Heart right ventricle (tissue), 16 donors: ENCODE results near the gene HAGHL. TPM values are rescaled to one million over a fixed set of nuclear protein-coding genes. Genes with fewer than 3 reads are reported as not detected.
A peak's percentile ranks its signal among the peaks of the same experiment; 100 is the strongest.

Experiments
- ATAC-seq, 8 donors: fragments of 200-7000 bp; cut with Tn5 transposase; one replicate each; pipeline ENCODE4 v1.9.1; 2020; ENCODE audit warnings: mild to moderate bottlenecking in 8 of 8, moderate library complexity in 8 of 8, moderate number of reproducible peaks in 1 of 8
- DNase-seq, 2 donors: peaks; one replicate each; pipeline ENCODE4 v3.0.0-alpha.2; 2020
- H3K27ac ChIP-seq, 10 donors: fragments of 200-600 bp; sonication (generic) in 2 of 10; one replicate each; pipeline versions ENCODE4 v1.5.0 to v1.8.0; 2020 to 2022; ENCODE audit warnings: mild to moderate bottlenecking in 3 of 10
- H3K27me3 ChIP-seq, 7 donors: fragments of 200-600 bp; one replicate each; pipeline ENCODE4 v1.8.0; 2021 to 2022; ENCODE audit warnings: mild to moderate bottlenecking in 2 of 7
- H3K36me3 ChIP-seq, 9 donors: fragments of 200-600 bp; sonication (generic) in 1 of 9; one replicate each; pipeline versions ENCODE4 v1.5.0 to v1.8.0; 2020 to 2022; ENCODE audit warnings: mild to moderate bottlenecking in 2 of 9
- H3K4me1 ChIP-seq, 9 donors: fragments of 200-600 bp; sonication (generic) in 1 of 9; one replicate each; pipeline versions ENCODE4 v1.5.0 to v1.8.0; 2020 to 2022; ENCODE audit warnings: mild to moderate bottlenecking in 4 of 9
- H3K4me3 ChIP-seq, 10 donors: fragments of 200-600 bp; sonication (generic) in 2 of 10; one replicate each; pipeline versions ENCODE4 v1.5.0 to v1.8.0; 2020 to 2022; ENCODE audit warnings: mild to moderate bottlenecking in 7 of 10, moderate library complexity in 2 of 10
- H3K9me3 ChIP-seq, 11 donors: fragments of 200-600 bp in 10 of 11; sonication (generic) in 2 of 11; one replicate each; pipeline versions ENCODE4 v1.5.0 to v1.8.0; 2013 to 2022; ENCODE audit warnings: mild to moderate bottlenecking in 2 of 11, control low read depth in 1 of 11, moderate library complexity in 1 of 11
- WGBS, 2 donors: extraction: QIAGEN DNeasy Blood & Tissue Kit; methylation state at CpG; one replicate each; pipeline ENCODE4 v1.1.7; 2013; ENCODE audit warnings: inconsistent platforms in 1 of 2; 5-methylcytosine and 5-hydroxymethylcytosine counted together
- intact Hi-C, 10 donors: fragments of 100-400 bp; cut with DNase I; formaldehyde crosslinking; loops; one replicate each; pipeline versions ENCODE4 v1.11.1 to v1.14.2; 2022
- polyA plus RNA-seq, 2 donors: library from polyadenylated mRNA; stranded (reverse); fragments of 200-250 nt; gene quantifications; one replicate each; pipeline ENCODE4 v1.2.3, GENCODE V29; 2013
- total RNA-seq, 10 donors: library from RNA; stranded (reverse); fragmentation: NEBNext Ultra II Directional in 3 of 10; extraction: Animal tissue kit (Norgen Biotek cat#: 25700) in 3 of 10; gene quantifications; one replicate each; pipeline versions ENCODE4 v1.2.1 to v1.2.4, GENCODE V29; 2021 to 2023
- TF ChIP-seq, protein P1 (sequence below), 9 donors: fragments of 200-600 bp; sonication (generic) in 2 of 9; IDR thresholded peaks; one replicate each; pipeline versions ENCODE4 v1.5.0 to v1.8.0; 2021 to 2022; ENCODE audit warnings: antibody characterized with exemption in 9 of 9, mild to moderate bottlenecking in 5 of 9, moderate library complexity in 1 of 9
- donor health status: Arrhythmogenic right ventricular cardiomyopathy.
- donor health status: ischemic (EF 13 %, LVEDD 7.1; RV severe dilation, severe dysfunction).
- donor health status: healthy with polysubstance abuse.
- donor health status: DM: no; HTN: yes; CAD: no.
- donor health status: DM: no; HTN: no; CAD: no.
- donor health status: ischemic (EF 25% LVEDD 6.9; RV normal size, moderate dysfunction).
- donor health status: ischemic (EF 25% LVEDD 5.7; RV mildly dilated, moderate dysfunction).
- donor health status: healthy.
- donor health status: DM: yes; HTN: yes; CAD: no.
- donor health status: Ischemic cardiomyopathy.
- donor health status: ischemic (EF 35%, LVEDD 5.7; RV mildly dilated, moderate dysfunction).
- donor health status: nonischemic (EF 11% LVEDD 7.7; RV severe dilation, severe dysfunction).
- donor health status: DM: yes; HTN: yes; CAD: no.
- donor health status: PGD.
- donor health status: ischemic (EF 29% LVEDD 5.4; RV normal size, mild dysfunction).
- donor health status: nonischemic (EF 23%, LVEDD 6.1; RV moderate dilation, normal function).

HAGHL gene
- total and polyA plus RNA-seq, 12 donors: 5.1 to 80.0 (median 10.9) TPM

DNA sequence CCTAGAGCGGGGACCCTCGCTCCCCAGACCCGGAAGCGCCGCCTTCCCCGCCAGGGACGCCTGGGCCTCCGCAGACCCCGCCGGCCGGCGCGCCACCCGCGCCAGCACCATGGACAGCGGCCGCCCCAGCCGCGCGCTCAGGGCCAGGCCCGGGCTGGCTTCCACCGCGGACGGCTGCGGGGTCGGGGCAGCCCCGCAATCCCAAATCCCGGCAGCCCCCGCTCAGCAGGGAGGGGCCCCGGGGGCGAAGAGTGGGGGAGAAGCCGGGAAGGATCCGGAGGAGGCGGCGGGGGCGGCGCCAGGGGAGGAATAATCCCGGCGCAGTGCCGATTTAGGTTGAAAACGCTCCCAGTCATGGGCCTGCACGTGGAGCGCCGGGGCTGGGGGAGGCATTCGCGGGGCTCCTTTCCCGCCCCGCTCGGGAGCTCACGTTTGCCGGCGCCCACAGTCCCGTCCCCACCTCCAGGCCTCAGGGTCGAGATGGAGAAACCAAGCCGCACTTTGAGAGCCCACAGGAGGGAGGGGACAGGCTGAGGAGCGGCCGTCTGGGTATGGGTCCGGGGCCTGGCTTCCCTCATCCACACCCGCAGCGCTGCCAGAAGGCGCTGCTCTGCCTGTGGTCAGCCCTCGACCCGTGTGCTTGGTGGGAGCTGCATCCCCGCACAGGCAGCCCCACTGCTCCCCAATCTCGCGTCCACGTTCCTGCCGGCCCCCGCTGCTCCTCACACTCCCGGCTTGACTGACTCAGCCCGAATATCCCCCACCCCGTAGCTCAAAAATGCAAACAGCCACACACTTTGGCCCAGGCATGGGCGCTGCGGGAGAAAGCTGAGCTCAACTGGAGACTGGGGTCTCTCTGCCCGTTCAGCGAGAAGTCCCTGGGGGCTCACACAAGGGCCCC, 26.0 kb upstream of the HAGHL start:
- no peaks in the 10 kb centered on the region for H3K36me3 ChIP-seq
- TF ChIP-seq, protein P1, sequence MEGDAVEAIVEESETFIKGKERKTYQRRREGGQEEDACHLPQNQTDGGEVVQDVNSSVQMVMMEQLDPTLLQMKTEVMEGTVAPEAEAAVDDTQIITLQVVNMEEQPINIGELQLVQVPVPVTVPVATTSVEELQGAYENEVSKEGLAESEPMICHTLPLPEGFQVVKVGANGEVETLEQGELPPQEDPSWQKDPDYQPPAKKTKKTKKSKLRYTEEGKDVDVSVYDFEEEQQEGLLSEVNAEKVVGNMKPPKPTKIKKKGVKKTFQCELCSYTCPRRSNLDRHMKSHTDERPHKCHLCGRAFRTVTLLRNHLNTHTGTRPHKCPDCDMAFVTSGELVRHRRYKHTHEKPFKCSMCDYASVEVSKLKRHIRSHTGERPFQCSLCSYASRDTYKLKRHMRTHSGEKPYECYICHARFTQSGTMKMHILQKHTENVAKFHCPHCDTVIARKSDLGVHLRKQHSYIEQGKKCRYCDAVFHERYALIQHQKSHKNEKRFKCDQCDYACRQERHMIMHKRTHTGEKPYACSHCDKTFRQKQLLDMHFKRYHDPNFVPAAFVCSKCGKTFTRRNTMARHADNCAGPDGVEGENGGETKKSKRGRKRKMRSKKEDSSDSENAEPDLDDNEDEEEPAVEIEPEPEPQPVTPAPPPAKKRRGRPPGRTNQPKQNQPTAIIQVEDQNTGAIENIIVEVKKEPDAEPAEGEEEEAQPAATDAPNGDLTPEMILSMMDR (IDR thresholded peaks at IDR 0.05): no peak
- H3K9me3 ChIP-seq: no peaks in the 10 kb centered on the region
- peaks cover 0 to 13% (median 5%) of the 10 kb centered on the region in 9 donors for H3K4me1 ChIP-seq
- WGBS, 2 donors: 6 to 7% methylated on average over 71 to 76 of the region's 76 CpGs
- H3K4me3 ChIP-seq: no peak overlapping the region
- H3K27ac ChIP-seq: no peak overlapping the region
- ATAC-seq (peak; percentile 53 to 78 (median 70)), DNase-seq (no peak)
- H3K27me3 ChIP-seq: peaks cover 39 to 98% (median 94%) of the 10 kb centered on the region in 7 donors
- intact Hi-C loops: no loop called here

DNA sequence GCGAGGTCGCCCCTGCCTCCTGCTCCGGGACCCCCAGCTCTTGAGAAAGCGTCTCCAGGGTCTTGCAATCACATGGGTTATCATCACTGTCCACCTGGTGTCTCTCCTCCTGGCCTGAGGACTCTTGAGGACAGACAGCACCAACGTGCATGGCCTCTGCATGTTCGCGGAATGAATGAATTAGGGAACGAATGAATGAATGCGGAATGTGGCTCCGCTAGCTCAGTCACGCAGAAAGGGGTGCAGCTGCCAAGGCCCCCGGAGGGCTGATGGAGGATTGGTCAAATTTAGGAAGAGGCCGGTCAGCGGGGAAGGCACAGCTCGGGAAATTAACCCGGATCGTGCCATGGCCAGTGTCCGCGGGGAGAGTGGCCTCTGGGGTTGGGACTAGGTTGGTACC, 24.6 kb upstream of the HAGHL start:
- intact Hi-C loops: no loop called here
- peaks cover 51 to 98% (median 94%) of the 10 kb centered on the region in 7 donors for H3K27me3 ChIP-seq
- TF ChIP-seq, protein P1 (IDR thresholded peaks at IDR 0.05): no peak

DNA sequence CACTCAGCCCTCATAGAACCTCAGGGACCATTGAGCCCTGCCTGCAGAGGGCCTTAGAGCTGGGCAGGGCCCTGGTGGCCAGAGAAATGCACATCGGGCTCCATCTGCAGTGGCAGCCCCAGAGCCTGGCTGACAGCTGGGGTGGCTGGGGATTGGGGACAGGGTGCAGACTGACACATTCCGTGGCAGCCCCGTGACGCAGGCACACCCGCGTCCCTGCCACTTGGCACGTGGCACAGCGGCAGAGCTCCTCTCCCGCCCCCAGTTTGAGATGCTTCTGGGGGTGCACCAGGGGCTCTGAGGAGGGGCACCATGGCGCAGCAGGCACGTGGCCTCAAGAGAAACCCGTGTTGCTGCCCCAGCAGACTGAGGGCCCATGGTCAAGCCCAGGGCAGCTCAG, 23.5 kb upstream of the HAGHL start:
- no peak overlapping the region for H3K4me3 ChIP-seq
- no peaks in the 10 kb centered on the region for H3K36me3 ChIP-seq
- H3K27ac ChIP-seq: no peak overlapping the region
- 80 to 83% methylated on average over 12 of the region's 12 CpGs for WGBS, 2 donors
- peaks cover 51 to 97% (median 93%) of the 10 kb centered on the region in 7 donors for H3K27me3 ChIP-seq
- H3K9me3 ChIP-seq: no peaks in the 10 kb centered on the region
- DNase-seq (no peak), ATAC-seq (no peak)
- H3K4me1 ChIP-seq: peaks cover 0 to 17% (median 7%) of the 10 kb centered on the region in 9 donors
- intact Hi-C loops: no loop called here
- TF ChIP-seq, protein P1 (IDR thresholded peaks at IDR 0.05): no peak

More for the DNA sequence above, 24.6 kb upstream of the HAGHL start:
- no peak overlapping the region for H3K27ac ChIP-seq
- H3K36me3 ChIP-seq: no peaks in the 10 kb centered on the region
- no peaks in the 10 kb centered on the region for H3K9me3 ChIP-seq
- no peak for DNase-seq
- WGBS, 2 donors: 81 to 82% methylated on average over 19 of the region's 19 CpGs
- peaks cover 0 to 17% (median 7%) of the 10 kb centered on the region in 9 donors for H3K4me1 ChIP-seq
- ATAC-seq: no peak
- H3K4me3 ChIP-seq: no peak overlapping the region

DNA sequence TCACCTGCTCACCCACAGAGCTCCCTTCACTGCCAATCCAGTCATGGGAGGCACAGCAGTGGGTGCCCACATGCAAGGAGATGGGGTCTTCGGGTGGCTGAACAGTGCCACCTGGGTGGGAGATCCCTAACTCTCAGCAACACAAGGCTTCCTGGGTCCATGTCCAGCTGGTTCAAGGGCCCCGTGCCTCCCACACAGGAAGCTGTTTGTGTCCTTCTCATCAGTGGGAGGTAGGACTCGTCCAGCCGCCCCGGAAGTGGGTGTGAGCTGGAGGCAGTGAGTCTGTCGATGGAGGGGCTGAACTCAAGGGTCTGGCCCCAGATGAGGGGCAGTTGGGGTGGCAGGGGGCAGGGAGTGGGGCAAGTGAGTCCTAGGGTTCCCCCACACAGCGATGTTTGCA, 22.9 kb upstream of the HAGHL start:
- Histone ChIP-seq H3K36me3 (no peaks in the 10 kb centered on the region), H3K4me3 (no peak overlapping the region), H3K9me3 (no peaks in the 10 kb centered on the region), H3K27me3 (peaks cover 51 to 97% (median 93%) of the 10 kb centered on the region in 7 donors), H3K4me1 (peaks cover 0 to 17% (median 7%) of the 10 kb centered on the region in 9 donors), H3K27ac (no peak overlapping the region)
- intact Hi-C loops: no loop called here
- TF ChIP-seq, protein P1 (IDR thresholded peaks at IDR 0.05): no peak
- 62 to 67% methylated on average over 7 of the region's 7 CpGs for WGBS, 2 donors
- DNase-seq: no peak
- ATAC-seq: no peak
